MM.1S (cell line): ENCODE data around the gene TPM3.

Source experiments
- EZH2 ChIP-seq: fragments of 300-600 bp; sonication (generic); optimal IDR thresholded peaks from 2 replicates; pipeline ENCODE3; 2017; ENCODE audit warnings: low read depth, mild to moderate bottlenecking, antibody characterized with exemption, low read length, mixed read lengths
- EZH2phosphoT487 ChIP-seq: fragments of 300-600 bp; sonication (generic); IDR thresholded peaks from 2 replicates; pipeline ENCODE4 v1.6.1; 2018; ENCODE audit warnings: antibody characterized with exemption, low read length
- TF ChIP-seq, protein P1 (sequence below): fragments of 300-600 bp; sonication (generic); IDR thresholded peaks from 2 replicates; pipeline ENCODE4 v1.5.1; 2016; ENCODE audit warnings: antibody characterized with exemption, low read length, mixed read lengths

DNA sequence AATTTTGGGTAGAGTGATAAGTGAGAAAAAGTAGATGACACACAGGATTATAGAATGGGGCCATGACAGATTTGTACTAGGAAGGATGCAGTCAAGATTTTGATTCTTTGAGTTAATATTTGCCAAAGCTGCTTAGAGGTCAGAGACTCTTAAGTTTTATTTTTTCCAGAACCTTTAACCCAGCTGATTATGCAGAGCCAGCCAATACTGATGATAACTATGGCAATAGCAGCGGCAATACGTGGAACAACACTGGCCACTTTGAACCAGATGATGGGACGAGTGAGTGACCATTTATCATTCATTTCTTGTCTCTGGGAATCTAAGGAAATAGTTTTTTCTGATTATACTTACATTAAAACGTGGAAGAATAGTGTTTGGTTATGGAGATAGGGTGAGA lies 45.0 kb upstream of the TPM3 start:
- TF ChIP-seq, protein P1, sequence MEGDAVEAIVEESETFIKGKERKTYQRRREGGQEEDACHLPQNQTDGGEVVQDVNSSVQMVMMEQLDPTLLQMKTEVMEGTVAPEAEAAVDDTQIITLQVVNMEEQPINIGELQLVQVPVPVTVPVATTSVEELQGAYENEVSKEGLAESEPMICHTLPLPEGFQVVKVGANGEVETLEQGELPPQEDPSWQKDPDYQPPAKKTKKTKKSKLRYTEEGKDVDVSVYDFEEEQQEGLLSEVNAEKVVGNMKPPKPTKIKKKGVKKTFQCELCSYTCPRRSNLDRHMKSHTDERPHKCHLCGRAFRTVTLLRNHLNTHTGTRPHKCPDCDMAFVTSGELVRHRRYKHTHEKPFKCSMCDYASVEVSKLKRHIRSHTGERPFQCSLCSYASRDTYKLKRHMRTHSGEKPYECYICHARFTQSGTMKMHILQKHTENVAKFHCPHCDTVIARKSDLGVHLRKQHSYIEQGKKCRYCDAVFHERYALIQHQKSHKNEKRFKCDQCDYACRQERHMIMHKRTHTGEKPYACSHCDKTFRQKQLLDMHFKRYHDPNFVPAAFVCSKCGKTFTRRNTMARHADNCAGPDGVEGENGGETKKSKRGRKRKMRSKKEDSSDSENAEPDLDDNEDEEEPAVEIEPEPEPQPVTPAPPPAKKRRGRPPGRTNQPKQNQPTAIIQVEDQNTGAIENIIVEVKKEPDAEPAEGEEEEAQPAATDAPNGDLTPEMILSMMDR = no peak
- TF ChIP-seq EZH2 = no peak
- no peak for TF ChIP-seq EZH2phosphoT487
